Panc1 (cell line): ENCODE results near the gene CYTH4. TPM values are rescaled to one million over a fixed set of nuclear protein-coding genes. Genes with fewer than 3 reads are reported as not detected.
"Not testable (repeated sequence)": the region's sequence is repeated elsewhere in the genome, so short reads cannot be mapped to it uniquely, and the experiment has no call there.

ENCODE experiments used
- ATAC-seq: fragments of 200-7000 bp; cut with Tn5 transposase; 2 replicates; pipeline ENCODE4 v1.9.1; 2020; ENCODE audit warnings: mild to moderate bottlenecking, moderate library complexity
- BruUV-seq: library from RNA; stranded (reverse); fragments of 400-500 nt; replicated peaks from 2 replicates; lab custom pipeline; 2021; lab: Mats Ljungman, UMichigan
- CTCF ChIA-PET: fragments of 300-600 bp; sonication (Branson Sonifier 250); formaldehyde crosslinking; loops from one replicate; lab custom pipeline; 2022; ENCODE audit warnings: antibody characterized with exemption; lab: Charles Lee
- POLR2A ChIA-PET: fragments of 300-600 bp; sonication (Branson Sonifier 250); formaldehyde crosslinking; loops from one replicate; lab custom pipeline; 2022; ENCODE audit warnings: antibody characterized with exemption; lab: Charles Lee
- DNase-seq: peaks from one replicate; pipeline ENCODE4 v3.0.0-alpha.2; 2010; ENCODE audit warnings: low read depth, low spot score
- H3K27ac ChIP-seq: 2 replicates; pipeline ENCODE4 v1.5.1; 2011; ENCODE audit warnings: mild to moderate bottlenecking, low read length, inconsistent platforms
- H3K27me3 ChIP-seq: fragments of 200-500 bp; sonication (Bioruptor generic); 2 replicates; pipeline ENCODE4 v1.6.0; 2014; ENCODE audit warnings: low read length, inconsistent platforms; ENCODE audit not compliant: control insufficient read depth, insufficient read depth
- H3K36me3 ChIP-seq: fragments of 200-500 bp; sonication (Bioruptor generic); 2 replicates; pipeline ENCODE4 v1.5.1; 2014; ENCODE audit warnings: inconsistent platforms, mild to moderate bottlenecking, low read length, moderate library complexity; ENCODE audit not compliant: control insufficient read depth, insufficient read depth
- H3K4me1 ChIP-seq: 2 replicates; pipeline ENCODE4 v1.5.1; 2011; ENCODE audit warnings: inconsistent platforms, mild to moderate bottlenecking, low read length, moderate library complexity; ENCODE audit not compliant: control insufficient read depth, insufficient read depth
- H3K4me3 ChIP-seq, 2 experiments: 2 replicates each; pipeline ENCODE4 v1.5.1; 2011 to 2012; ENCODE audit warnings: low read depth in 2 of 2, low read length in 2 of 2, mild to moderate bottlenecking in 2 of 2, inconsistent platforms in 1 of 2, moderate library complexity in 1 of 2
- H3K9me3 ChIP-seq: fragments of 200-500 bp; sonication (Bioruptor generic); 2 replicates; pipeline ENCODE4 v1.5.1; 2014; ENCODE audit warnings: low read depth, mild to moderate bottlenecking, inconsistent platforms, low read length, moderate library complexity; ENCODE audit not compliant: control insufficient read depth, insufficient read depth
- POLR2AphosphoS5 ChIP-seq: IDR thresholded peaks from 2 replicates; pipeline ENCODE4 v1.6.1; 2012; ENCODE audit warnings: mild to moderate bottlenecking, low read depth, low read length, moderate library complexity
- REST ChIP-seq, 2 experiments: IDR thresholded peaks; 2 replicates each; pipeline ENCODE4 v1.6.1; 2011 to 2012; ENCODE audit warnings: low read depth in 2 of 2, control low read depth in 1 of 2, low read length in 1 of 2, mild to moderate bottlenecking in 1 of 2, moderate library complexity in 1 of 2; ENCODE audit not compliant: insufficient read depth in 1 of 2
- SIN3A ChIP-seq: IDR thresholded peaks from 2 replicates; pipeline ENCODE4 v1.6.1; 2012; ENCODE audit warnings: low read depth, mild to moderate bottlenecking, low read length, moderate library complexity, borderline replicate concordance; ENCODE audit not compliant: insufficient read depth
- TCF7L2 ChIP-seq: IDR thresholded peaks from 2 replicates; pipeline ENCODE4 v1.6.1; 2011; ENCODE audit warnings: mild to moderate bottlenecking, low read depth, low read length, inconsistent platforms
- in situ Hi-C: cut with HindIII; loops from 2 replicates; pipeline ENCODE4 v1.10.0; 2016; ENCODE audit warnings: low sequenced_read_pairs, low pct_unique_long_range_greater_than_20kb
- intact Hi-C: fragments of 100-400 bp; cut with micrococcal nuclease; formaldehyde crosslinking; loops from one replicate; pipeline ENCODE4 v1.10.0; 2022; ENCODE audit not compliant: unreplicated experiment
- total RNA-seq: library from RNA; stranded (reverse); gene quantifications from one replicate; pipeline ENCODE4 v1.2.1, GENCODE V29; 2021; ENCODE audit not compliant: unreplicated experiment
- TF ChIP-seq, protein P1 (sequence below): fragments of 450-650 bp; IDR thresholded peaks from 2 replicates; pipeline ENCODE4 v1.5.1; 2017; ENCODE audit warnings: mild to moderate bottlenecking

Gene CYTH4
- total RNA-seq, 1 experiment from 2014 or later, result 1.3 TPM

DNA sequence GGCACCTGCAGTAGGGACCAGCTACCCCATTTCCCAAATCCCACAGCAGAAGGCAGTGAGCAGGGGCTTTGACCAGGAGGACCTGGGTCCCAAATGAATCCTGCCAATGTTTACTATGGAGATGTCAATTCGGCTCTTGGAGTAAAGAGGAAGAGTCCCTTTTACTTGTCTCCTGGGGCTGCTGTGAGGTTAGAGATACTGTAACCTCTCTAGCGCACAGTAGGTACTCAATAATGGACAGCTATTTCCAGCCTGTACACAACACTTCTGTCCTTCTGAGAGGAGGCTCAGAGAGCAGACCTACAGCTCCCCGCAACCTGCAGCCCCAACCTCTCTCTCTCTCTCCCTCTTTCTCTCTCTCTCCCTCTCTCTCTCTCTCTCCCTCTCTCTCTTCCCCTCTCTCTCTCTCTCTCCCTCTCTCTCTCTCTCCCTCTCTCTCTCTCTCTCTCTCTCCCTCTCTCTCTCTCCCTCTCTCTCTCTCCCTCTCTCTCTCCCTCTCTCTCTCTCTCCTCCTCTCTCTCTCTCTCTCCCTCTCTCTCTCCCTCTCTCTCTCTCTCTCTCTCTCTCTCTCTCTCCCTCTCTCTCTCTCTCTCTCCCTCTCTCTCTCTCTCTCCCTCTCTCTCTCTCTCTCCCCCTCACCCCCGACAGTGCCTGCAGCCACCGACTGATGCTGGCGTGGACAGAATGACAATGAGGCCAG lies 46.4 kb downstream of the CYTH4 start:
- POLR2A ChIA-PET, result interaction anchor here (0.6 kb wide), 1 partner anchor 224 kb away, joined by 3 read pairs; no protein-coding TSS in a partner anchor
- H3K9me3 ChIP-seq, CTCF ChIA-PET, H3K36me3 ChIP-seq, ATAC-seq, in situ Hi-C loops, H3K4me1 ChIP-seq, H3K4me3 ChIP-seq, H3K27me3 ChIP-seq, DNase-seq, intact Hi-C loops, BruUV-seq: not testable (repeated sequence)
- H3K27ac ChIP-seq, result 0 out of 2 replicates have a peak overlapping the region, but pooled peaks have one; percentile 7

- no peak overlapping the region for H3K4me3 ChIP-seq
- DNase-seq, result no peak
- POLR2A ChIA-PET, result no interaction called here
Measured at GRCh38 chr22:37329238-37330140, 47.2 kb downstream of the CYTH4 start.

More at GRCh38 chr22:37329238-37330140, 47.2 kb downstream of the CYTH4 start:
- in situ Hi-C loops (no loop called here), intact Hi-C loops (no loop called here)
- H3K36me3 ChIP-seq, result no peaks in the 10 kb centered on the region
- no peak overlapping the region for H3K27ac ChIP-seq
- TF ChIP-seq, protein P1, sequence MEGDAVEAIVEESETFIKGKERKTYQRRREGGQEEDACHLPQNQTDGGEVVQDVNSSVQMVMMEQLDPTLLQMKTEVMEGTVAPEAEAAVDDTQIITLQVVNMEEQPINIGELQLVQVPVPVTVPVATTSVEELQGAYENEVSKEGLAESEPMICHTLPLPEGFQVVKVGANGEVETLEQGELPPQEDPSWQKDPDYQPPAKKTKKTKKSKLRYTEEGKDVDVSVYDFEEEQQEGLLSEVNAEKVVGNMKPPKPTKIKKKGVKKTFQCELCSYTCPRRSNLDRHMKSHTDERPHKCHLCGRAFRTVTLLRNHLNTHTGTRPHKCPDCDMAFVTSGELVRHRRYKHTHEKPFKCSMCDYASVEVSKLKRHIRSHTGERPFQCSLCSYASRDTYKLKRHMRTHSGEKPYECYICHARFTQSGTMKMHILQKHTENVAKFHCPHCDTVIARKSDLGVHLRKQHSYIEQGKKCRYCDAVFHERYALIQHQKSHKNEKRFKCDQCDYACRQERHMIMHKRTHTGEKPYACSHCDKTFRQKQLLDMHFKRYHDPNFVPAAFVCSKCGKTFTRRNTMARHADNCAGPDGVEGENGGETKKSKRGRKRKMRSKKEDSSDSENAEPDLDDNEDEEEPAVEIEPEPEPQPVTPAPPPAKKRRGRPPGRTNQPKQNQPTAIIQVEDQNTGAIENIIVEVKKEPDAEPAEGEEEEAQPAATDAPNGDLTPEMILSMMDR, result no peak
- no peak for TF ChIP-seq POLR2AphosphoS5
- TF ChIP-seq REST (IDR thresholded peaks at IDR 0.05; ENCODE audit: insufficient read depth in 1 of 2, low read depth in 2 of 2, low read length in 1 of 2), result no peak
- TF ChIP-seq SIN3A, result no peak
- no peak for TF ChIP-seq TCF7L2
- ATAC-seq, result peak; percentile 44
- no TSS peak for BruUV-seq
- no peaks in the 10 kb centered on the region; the same call in 1 of the 2 replicates for H3K4me1 ChIP-seq
- H3K9me3 ChIP-seq, result no peaks in the 10 kb centered on the region
- CTCF ChIA-PET, result interaction anchor here (0.6 kb wide), 2 partner anchors 186 to 238 kb away, joined by 3 to 11 read pairs; no protein-coding TSS in a partner anchor
- no peaks in the 10 kb centered on the region for H3K27me3 ChIP-seq
